Vagina (tissue), 2 donors: ENCODE measurements around the gene REM2. TPM values are rescaled to one million over a fixed set of nuclear protein-coding genes. Genes with fewer than 3 reads are reported as not detected.

Experiments used
- DNase-seq, 2 donors: peaks; one replicate each; pipeline ENCODE4 v3.0.0-alpha.2; 2017; ENCODE audit errors: extremely low spot score in 2 of 2
- H3K27ac ChIP-seq: fragments of 200-600 bp; sonication (generic); one replicate; pipeline ENCODE4 v1.5.1; 2019
- H3K27me3 ChIP-seq: fragments of 200-600 bp; sonication (generic); one replicate; pipeline ENCODE4 v1.5.1; 2019
- H3K36me3 ChIP-seq, 2 donors: fragments of 200-600 bp; sonication (generic); one replicate each; pipeline ENCODE4 v1.5.1; 2017 to 2019
- H3K4me1 ChIP-seq: fragments of 200-600 bp; sonication (generic); one replicate; pipeline ENCODE4 v1.5.1; 2019
- H3K4me3 ChIP-seq, 2 donors: fragments of 200-600 bp; sonication (generic); 1 replicate in 1 of 2; 2 replicates in 1 of 2; pipeline ENCODE4 v1.5.1; 2016 to 2019
- H3K9me3 ChIP-seq: fragments of 200-600 bp; sonication (generic); one replicate; pipeline ENCODE4 v1.5.1; 2019
- CTCF ChIP-seq, 3 experiments: fragments of 450-650 bp in 2 of 3; fragments of 200-600 bp in 1 of 3; sonication (generic) in 1 of 3; IDR thresholded peaks; one replicate each; pipeline ENCODE4 v1.5.1; 2017 to 2019; ENCODE audit warnings: antibody characterized with exemption in 3 of 3, mild to moderate bottlenecking in 2 of 3, moderate library complexity in 2 of 3
- POLR2A ChIP-seq, 2 donors: fragments of 450-650 bp; IDR thresholded peaks; one replicate each; pipeline ENCODE4 v1.6.1; 2017; ENCODE audit warnings: antibody characterized with exemption in 2 of 2, mild to moderate bottlenecking in 2 of 2, moderate library complexity in 2 of 2
- POLR2AphosphoS5 ChIP-seq, 2 donors: sonication (generic); formaldehyde crosslinking; IDR thresholded peaks; one replicate each; pipeline ENCODE4 v1.9.0; 2017; ENCODE audit warnings: antibody characterized with exemption in 2 of 2, mild to moderate bottlenecking in 2 of 2, low read depth in 1 of 2; ENCODE audit not compliant: insufficient read depth in 1 of 2
- intact Hi-C: fragments of 100-400 bp; cut with DNase I; formaldehyde crosslinking; loops from one replicate; pipeline ENCODE4 v1.15.1; 2023
- total RNA-seq: library from RNA; depleted of rRNA; stranded (reverse); fragments of >200 nt; gene quantifications from one replicate; pipeline ENCODE4 v1.2.3, GENCODE V29; 2016

Gene REM2
- total RNA-seq, 1 donor from 2014 or later: 3.9 TPM

- no peaks in the 10 kb centered on the region for H3K27me3 ChIP-seq
- H3K9me3 ChIP-seq: no peaks in the 10 kb centered on the region
- H3K27ac ChIP-seq: no peak overlapping the region
- TF ChIP-seq POLR2A (IDR thresholded peaks at IDR 0.05) (no peak), CTCF (IDR thresholded peaks at IDR 0.05) (no peak), POLR2AphosphoS5 (IDR thresholded peaks at IDR 0.05; ENCODE audit: insufficient read depth in 1 of 2, low read depth in 1 of 2) (no peak)
- intact Hi-C loops: no loop called here
- no peak overlapping the region for H3K4me3 ChIP-seq
- no peak for DNase-seq
- H3K4me1 ChIP-seq: peaks cover 15% of the 10 kb centered on the region
- H3K36me3 ChIP-seq: peaks cover 16 to 56% of the 10 kb centered on the region in 2 donors
Observed at GRCh38 chr14:22877000-22877501, 6.0 kb upstream of the REM2 start.

- H3K9me3 ChIP-seq: no peaks in the 10 kb centered on the region
- no peaks in the 10 kb centered on the region for H3K27me3 ChIP-seq
- peaks cover 16 to 56% of the 10 kb centered on the region in 2 donors for H3K36me3 ChIP-seq
- no peak for DNase-seq
- intact Hi-C loops: no loop called here
- no peak overlapping the region for H3K27ac ChIP-seq
- TF ChIP-seq POLR2A (IDR thresholded peaks at IDR 0.05): no peak
- no peak for TF ChIP-seq CTCF (IDR thresholded peaks at IDR 0.05)
- no peak for TF ChIP-seq POLR2AphosphoS5 (IDR thresholded peaks at IDR 0.05; ENCODE audit: insufficient read depth in 1 of 2, low read depth in 1 of 2)
- peaks cover 10% of the 10 kb centered on the region for H3K4me1 ChIP-seq
- H3K4me3 ChIP-seq: no peak overlapping the region
Observed at GRCh38 chr14:22878271-22879246, 4.5 kb upstream of the REM2 start.

GRCh38 chr14:22882064-22882463 is 958 bp upstream of the REM2 start:
- no peak for TF ChIP-seq POLR2AphosphoS5 (IDR thresholded peaks at IDR 0.05; ENCODE audit: insufficient read depth in 1 of 2, low read depth in 1 of 2)
- TF ChIP-seq CTCF (IDR thresholded peaks at IDR 0.05): no peak
- no peak for TF ChIP-seq POLR2A (IDR thresholded peaks at IDR 0.05)
- Histone ChIP-seq H3K4me3 (no peak overlapping the region), H3K36me3 (peaks cover 5 to 21% of the 10 kb centered on the region in 2 donors), H3K4me1 (peaks cover 13% of the 10 kb centered on the region), H3K27me3 (no peaks in the 10 kb centered on the region), H3K27ac (no peak overlapping the region), H3K9me3 (no peaks in the 10 kb centered on the region)
- intact Hi-C loops: no loop called here
- no peak for DNase-seq

GRCh38 chr14:22882529-22883172 is 371 bp upstream of the REM2 start:
- Histone ChIP-seq H3K27ac (no peak overlapping the region), H3K4me3 (no peak overlapping the region), H3K4me1 (peaks cover 19% of the 10 kb centered on the region), H3K36me3 (peaks cover 0 to 15% of the 10 kb centered on the region in 2 donors), H3K9me3 (no peaks in the 10 kb centered on the region), H3K27me3 (no peaks in the 10 kb centered on the region)
- no peak for DNase-seq
- intact Hi-C loops: no loop called here
- TF ChIP-seq CTCF (IDR thresholded peaks at IDR 0.05): no peak
- TF ChIP-seq POLR2AphosphoS5 (IDR thresholded peaks at IDR 0.05; ENCODE audit: insufficient read depth in 1 of 2, low read depth in 1 of 2): no peak
- TF ChIP-seq POLR2A (IDR thresholded peaks at IDR 0.05): no peak
